Tibial nerve (tissue), 4 donors: Measurements from ENCODE around the gene MKI67. TPM values are rescaled to one million over a fixed set of nuclear protein-coding genes. Genes with fewer than 3 reads are reported as not detected.
A peak's percentile ranks its signal among the peaks of the same experiment; 100 is the strongest.

Source experiments
- DNase-seq, 2 donors: peaks; one replicate each; pipeline ENCODE4 v3.0.0-alpha.2; 2019; ENCODE audit warnings: low spot score in 2 of 2
- H3K27ac ChIP-seq, 4 donors: fragments of 200-600 bp; sonication (generic) in 3 of 4; one replicate each; pipeline ENCODE4 v1.5.1; 2017 to 2019; ENCODE audit warnings: mild to moderate bottlenecking in 1 of 4
- H3K27me3 ChIP-seq, 2 donors: fragments of 200-600 bp; sonication (generic) in 1 of 2; one replicate each; pipeline versions ENCODE4 v1.5.1 to v1.6.0; 2017 to 2019
- H3K36me3 ChIP-seq, 3 donors: fragments of 200-600 bp; sonication (generic); one replicate each; pipeline ENCODE4 v1.5.1; 2018 to 2019
- H3K4me1 ChIP-seq, 4 donors: fragments of 200-600 bp; sonication (generic) in 3 of 4; one replicate each; pipeline ENCODE4 v1.5.1; 2017 to 2019
- H3K4me3 ChIP-seq, 4 donors: fragments of 200-600 bp; sonication (generic) in 3 of 4; one replicate each; pipeline ENCODE4 v1.5.1; 2017 to 2019; ENCODE audit warnings: mild to moderate bottlenecking in 1 of 4, moderate library complexity in 1 of 4
- H3K9me3 ChIP-seq, 4 donors: fragments of 200-600 bp; sonication (generic) in 3 of 4; one replicate each; pipeline ENCODE4 v1.5.1; 2017 to 2019
- CTCF ChIP-seq, 5 experiments: fragments of 200-600 bp in 3 of 5; fragments of 450-650 bp in 2 of 5; sonication (generic) in 3 of 5; IDR thresholded peaks; one replicate each; pipeline ENCODE4 v1.5.1; 2016 to 2019; ENCODE audit warnings: antibody characterized with exemption in 5 of 5, mild to moderate bottlenecking in 3 of 5, moderate library complexity in 2 of 5
- EP300 ChIP-seq, 2 donors: sonication (generic); formaldehyde crosslinking; IDR thresholded peaks; one replicate each; pipeline ENCODE4 v1.6.1; 2017; ENCODE audit warnings: antibody characterized with exemption in 2 of 2, mild to moderate bottlenecking in 1 of 2
- POLR2A ChIP-seq, 2 donors: fragments of 450-650 bp; IDR thresholded peaks; one replicate each; pipeline ENCODE4 v1.6.1; 2017; ENCODE audit warnings: antibody characterized with exemption in 2 of 2, mild to moderate bottlenecking in 2 of 2, moderate library complexity in 2 of 2
- WGBS, 2 donors: methylation state at CpG; one replicate each; pipeline ENCODE4 v1.1.5; 2018; 5-methylcytosine and 5-hydroxymethylcytosine counted together
- total RNA-seq, 4 donors: library from RNA; depleted of rRNA; stranded (reverse); fragments of >200 nt; gene quantifications; one replicate each; pipeline ENCODE4 v1.1.0, GENCODE V29; 2016

MKI67 gene
- total RNA-seq, 4 donors from 2014 or later = under 0.01 to 6.9 (median 3.4) TPM

GRCh38 chr10:128068398-128069285 lies 57.6 kb downstream of the MKI67 start:
- DNase-seq = peak in 1 of 2 donors; percentile 9
- Histone ChIP-seq H3K27me3 (no peaks in the 10 kb centered on the region), H3K4me1 (peaks cover 0 to 22% (median 19%) of the 10 kb centered on the region in 4 donors), H3K9me3 (no peaks in the 10 kb centered on the region), H3K27ac (no peak overlapping the region), H3K4me3 (no peak overlapping the region), H3K36me3 (peaks cover 0 to 76% (median under 1%) of the 10 kb centered on the region in 3 donors)
- no peak for TF ChIP-seq POLR2A (IDR thresholded peaks at IDR 0.05)
- no peak for TF ChIP-seq CTCF (IDR thresholded peaks at IDR 0.05)
- TF ChIP-seq EP300 (IDR thresholded peaks at IDR 0.05) = no peak
- 90 to 93% methylated on average over 12 to 15 of the region's 19 CpGs for WGBS, 2 donors

GRCh38 chr10:128067691-128068397 lies 58.4 kb downstream of the MKI67 start:
- H3K9me3 ChIP-seq = no peaks in the 10 kb centered on the region
- DNase-seq = peak in 1 of 2 donors; percentile 12
- H3K27ac ChIP-seq = no peak overlapping the region
- H3K27me3 ChIP-seq = no peaks in the 10 kb centered on the region
- WGBS, 2 donors = 90 to 94% methylated on average over 21 to 22 of the region's 25 CpGs
- no peak overlapping the region for H3K4me3 ChIP-seq
- no peak for TF ChIP-seq EP300 (IDR thresholded peaks at IDR 0.05)
- TF ChIP-seq POLR2A (IDR thresholded peaks at IDR 0.05) = no peak
- peaks cover 0 to 30% (median 21%) of the 10 kb centered on the region in 4 donors for H3K4me1 ChIP-seq
- peaks cover 0 to 68% (median 0%) of the 10 kb centered on the region in 3 donors for H3K36me3 ChIP-seq

- Histone ChIP-seq H3K4me3 (no peak overlapping the region), H3K27ac (no peak overlapping the region), H3K36me3 (peaks cover 0 to 64% (median 0%) of the 10 kb centered on the region in 3 donors), H3K4me1 (peaks cover 0 to 38% (median 26%) of the 10 kb centered on the region in 4 donors), H3K27me3 (no peaks in the 10 kb centered on the region), H3K9me3 (no peaks in the 10 kb centered on the region)
- 83 to 86% methylated on average over 12 to 13 of the region's 13 CpGs for WGBS, 2 donors
- TF ChIP-seq CTCF (IDR thresholded peaks at IDR 0.05) (no peak), POLR2A (IDR thresholded peaks at IDR 0.05) (no peak), EP300 (IDR thresholded peaks at IDR 0.05) (no peak)
- DNase-seq = peak in 1 of 2 donors; percentile 1
These were observed 59.3 kb downstream of the MKI67 start for GRCh38 chr10:128066870-128067382.

GRCh38 chr10:128065881-128066534 lies 60.2 kb downstream of the MKI67 start:
- peaks cover 0 to 62% (median 0%) of the 10 kb centered on the region in 3 donors for H3K36me3 ChIP-seq
- DNase-seq = peak in 1 of 2 donors; percentile 7
- H3K4me1 ChIP-seq = peaks cover 0 to 38% (median 27%) of the 10 kb centered on the region in 4 donors
- no peak overlapping the region for H3K27ac ChIP-seq
- 89 to 95% methylated on average over 11 to 13 of the region's 13 CpGs for WGBS, 2 donors
- no peak overlapping the region for H3K4me3 ChIP-seq
- no peaks in the 10 kb centered on the region for H3K27me3 ChIP-seq
- TF ChIP-seq CTCF (IDR thresholded peaks at IDR 0.05) (no peak), EP300 (IDR thresholded peaks at IDR 0.05) (no peak), POLR2A (IDR thresholded peaks at IDR 0.05) (no peak)
- H3K9me3 ChIP-seq = no peaks in the 10 kb centered on the region

GRCh38 chr10:128064970-128065580 lies 61.1 kb downstream of the MKI67 start:
- Histone ChIP-seq H3K4me3 (no peak overlapping the region), H3K36me3 (peaks cover 0 to 61% (median 0%) of the 10 kb centered on the region in 3 donors), H3K4me1 (peaks cover 0 to 38% (median 27%) of the 10 kb centered on the region in 4 donors), H3K9me3 (no peaks in the 10 kb centered on the region), H3K27me3 (no peaks in the 10 kb centered on the region), H3K27ac (peak overlapping the region; percentile 18 to 87 (median 68))
- peak in 1 of 2 donors; percentile 4 for DNase-seq
- no peak for TF ChIP-seq POLR2A (IDR thresholded peaks at IDR 0.05)
- no peak for TF ChIP-seq EP300 (IDR thresholded peaks at IDR 0.05)
- TF ChIP-seq CTCF (IDR thresholded peaks at IDR 0.05) = no peak
- 62 to 68% methylated on average over 16 to 17 of the region's 17 CpGs for WGBS, 2 donors
